HG03095 (cell line): ENCODE data around the gene WFDC10A.
"Not testable (repeated sequence)": the region's sequence is repeated elsewhere in the genome, so short reads cannot be mapped to it uniquely, and the experiment has no call there.

ENCODE experiments used
- ATAC-seq: cut with Tn5 transposase; IDR thresholded peaks from one replicate; pipeline ENCODE4 v1.9.1; 2021; ENCODE audit warnings: moderate library complexity; ENCODE audit not compliant: unreplicated experiment

Gene WFDC10A

GRCh38 chr20:45647441-45648050 lies 18.0 kb downstream of the WFDC10A start:
- ATAC-seq = no peak

GRCh38 chr20:45649312-45649863 lies 19.8 kb downstream of the WFDC10A start:
- no peak for ATAC-seq

GRCh38 chr20:45651726-45652125 lies 22.2 kb downstream of the WFDC10A start:
- ATAC-seq = not testable (repeated sequence)

- ATAC-seq = not testable (repeated sequence)
Observed at GRCh38 chr20:45657038-45657437, 27.5 kb downstream of the WFDC10A start.

- ATAC-seq = no peak
Observed at GRCh38 chr20:45670139-45670538, 40.6 kb downstream of the WFDC10A start, which contains the start of gene WFDC11. Gene WFDC11, minus strand, starts transcription at chr20:45670239. Its CDS starts 19,639 bp downstream, at chr20:45650600.

- ATAC-seq = no peak
Observed at GRCh38 chr20:45672765-45673164, 43.2 kb downstream of the WFDC10A start.

- ATAC-seq = no peak
Observed at GRCh38 chr20:45679650-45680049, 50.1 kb downstream of the WFDC10A start.
